Stimulated activated CD8-positive, alpha-beta memory T cell treated with anti-CD3 and anti-CD28 coated beads, Interleukin-12 subunit alpha, Interleukin-12 subunit beta, amount 100 ng/mL, for 4 hours (primary cell): Measurements from ENCODE around the gene TSPO.

ENCODE experiments used
- DNase-seq: peaks from one replicate; pipeline ENCODE4 v3.0.0-alpha.2; 2020; ENCODE audit warnings: low read depth

TSPO gene

DNA sequence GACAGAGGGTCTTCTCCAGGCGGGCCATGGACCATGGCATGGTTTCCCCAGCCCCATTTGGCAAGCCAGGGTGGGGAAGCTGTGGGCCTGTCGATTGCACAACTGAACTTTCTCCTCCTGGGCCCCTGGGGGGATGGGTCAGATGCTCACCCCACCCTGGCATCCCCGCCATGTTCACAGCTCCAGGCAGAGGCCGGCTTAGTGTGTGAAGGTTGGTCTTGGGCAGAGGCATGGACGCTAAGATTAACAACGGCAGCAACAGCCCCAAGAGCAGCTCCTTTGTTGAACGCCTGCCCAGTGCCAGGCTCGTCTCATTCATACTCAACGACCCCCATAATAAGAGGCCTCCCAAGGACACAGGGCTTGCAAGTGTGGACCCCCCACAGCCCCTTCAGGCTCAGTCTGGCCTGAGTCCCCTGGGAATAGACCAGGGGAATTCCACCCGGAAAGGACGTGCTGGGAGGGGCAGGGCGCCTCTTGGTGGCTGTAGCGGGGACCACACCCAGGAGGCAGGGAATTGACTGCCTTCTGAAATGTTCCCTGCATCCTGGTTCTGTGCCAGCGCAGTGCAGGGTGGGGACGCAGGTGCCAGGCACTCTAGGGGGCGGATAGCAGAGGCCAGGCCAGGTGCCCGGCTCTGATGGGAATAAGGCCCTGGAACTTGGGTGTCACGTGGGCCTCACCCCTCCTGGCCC lies 8.3 kb downstream of the TSPO start:
- no peak for DNase-seq

DNA sequence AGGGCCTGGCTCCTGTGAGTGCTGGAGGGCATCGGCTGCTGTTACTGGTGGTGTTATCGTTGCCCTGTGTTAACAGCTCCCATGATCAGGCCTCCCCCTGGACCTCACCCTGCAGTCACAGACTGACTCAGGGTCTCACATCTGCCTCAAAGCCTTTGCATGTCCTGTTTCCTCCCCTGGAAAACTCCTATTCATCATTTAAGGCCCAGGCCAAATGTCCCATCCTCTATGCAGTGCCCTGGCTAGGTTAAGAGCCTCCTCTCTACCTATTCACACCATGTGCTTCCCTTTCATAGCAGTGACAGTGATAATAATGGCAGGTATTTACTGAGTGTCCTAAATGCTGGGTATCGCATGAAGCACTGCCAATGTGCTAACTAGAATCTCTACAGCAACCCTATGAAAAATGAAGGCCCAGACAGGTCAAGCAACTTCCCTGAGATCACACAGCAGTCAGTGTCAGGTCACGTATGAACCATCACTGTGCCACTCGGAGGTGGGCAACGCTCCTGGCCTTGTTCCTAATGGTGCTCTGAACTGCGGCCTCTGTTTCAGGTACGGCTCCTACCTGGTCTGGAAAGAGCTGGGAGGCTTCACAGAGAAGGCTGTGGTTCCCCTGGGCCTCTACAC lies 9.3 kb downstream of the TSPO start:
- no peak for DNase-seq

DNA sequence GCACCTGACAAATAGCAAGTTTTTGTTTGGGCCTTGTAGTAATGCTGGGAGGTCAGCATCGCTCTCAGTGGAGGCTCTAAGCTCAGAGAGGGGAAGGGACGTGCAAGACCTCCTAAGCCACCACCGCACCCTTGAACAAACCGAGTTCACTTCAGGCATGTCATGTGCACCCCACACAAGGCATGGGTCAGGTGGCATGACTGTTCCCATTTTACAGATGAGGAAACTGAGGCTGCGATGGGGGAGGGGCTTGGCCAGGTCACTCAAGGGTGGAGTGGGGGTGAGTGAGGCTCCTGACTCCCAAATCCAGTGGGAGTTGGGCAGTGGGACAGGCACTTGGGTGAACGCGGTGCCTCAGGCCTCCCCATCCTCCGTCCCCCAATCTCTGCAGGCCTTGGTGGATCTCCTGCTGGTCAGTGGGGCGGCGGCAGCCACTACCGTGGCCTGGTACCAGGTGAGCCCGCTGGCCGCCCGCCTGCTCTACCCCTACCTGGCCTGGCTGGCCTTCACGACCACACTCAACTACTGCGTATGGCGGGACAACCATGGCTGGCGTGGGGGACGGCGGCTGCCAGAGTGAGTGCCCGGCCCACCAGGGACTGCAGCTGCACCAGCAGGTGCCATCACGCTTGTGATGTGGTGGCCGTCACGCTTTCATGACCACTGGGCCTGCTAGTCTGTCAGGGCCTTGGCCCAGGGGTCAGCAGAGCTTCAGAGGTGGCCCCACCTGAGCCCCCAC lies 11.2 kb downstream of the TSPO start:
- DNase-seq: no peak

DNA sequence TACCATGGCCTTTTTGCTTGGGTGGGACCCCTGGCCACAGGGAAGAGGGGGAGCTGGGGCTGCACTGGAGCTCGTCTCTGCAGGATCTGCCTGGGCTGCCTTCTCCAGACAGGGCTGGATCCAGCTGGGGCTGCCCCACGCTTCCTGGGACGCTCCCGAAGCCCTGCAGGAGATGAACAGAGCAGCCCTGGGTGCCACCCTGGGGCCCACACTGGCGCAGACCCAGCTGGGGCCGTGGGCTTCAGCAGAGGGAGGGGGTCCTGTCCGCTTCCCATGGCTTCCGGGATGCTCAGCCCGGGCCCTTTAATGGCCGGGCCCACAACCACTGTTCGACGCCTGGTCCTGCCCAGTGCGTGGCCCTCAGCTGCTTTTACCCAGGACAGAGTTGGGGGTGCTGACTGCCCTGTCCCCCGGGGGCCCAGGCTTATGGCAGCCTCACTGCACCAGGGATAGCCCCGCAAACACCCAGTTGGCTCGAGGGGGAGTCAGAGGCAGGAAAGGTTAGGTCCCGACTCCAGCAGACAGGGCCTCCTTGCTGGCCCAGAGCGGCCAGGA lies 12.0 kb downstream of the TSPO start:
- DNase-seq: no peak

DNA sequence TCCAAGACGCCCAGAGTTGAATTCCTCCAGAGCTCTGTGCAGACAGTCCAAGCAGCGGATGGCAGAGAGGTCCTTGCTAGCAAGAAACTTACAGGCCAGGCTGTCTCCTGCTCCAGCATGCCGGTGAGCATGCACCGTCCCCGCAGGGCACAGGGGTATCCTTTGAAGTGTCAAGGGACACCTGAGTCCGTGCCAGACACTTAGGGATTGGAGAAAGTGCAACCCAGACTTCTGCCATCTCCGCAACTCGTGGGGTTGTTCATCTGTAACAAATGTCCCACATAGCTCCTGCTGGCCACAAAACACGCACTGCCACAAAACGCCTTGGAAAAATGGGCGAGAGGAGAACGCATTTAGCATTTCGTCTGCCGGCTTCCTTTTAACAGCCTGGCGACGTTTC lies 13.3 kb downstream of the TSPO start:
- DNase-seq: no peak

DNA sequence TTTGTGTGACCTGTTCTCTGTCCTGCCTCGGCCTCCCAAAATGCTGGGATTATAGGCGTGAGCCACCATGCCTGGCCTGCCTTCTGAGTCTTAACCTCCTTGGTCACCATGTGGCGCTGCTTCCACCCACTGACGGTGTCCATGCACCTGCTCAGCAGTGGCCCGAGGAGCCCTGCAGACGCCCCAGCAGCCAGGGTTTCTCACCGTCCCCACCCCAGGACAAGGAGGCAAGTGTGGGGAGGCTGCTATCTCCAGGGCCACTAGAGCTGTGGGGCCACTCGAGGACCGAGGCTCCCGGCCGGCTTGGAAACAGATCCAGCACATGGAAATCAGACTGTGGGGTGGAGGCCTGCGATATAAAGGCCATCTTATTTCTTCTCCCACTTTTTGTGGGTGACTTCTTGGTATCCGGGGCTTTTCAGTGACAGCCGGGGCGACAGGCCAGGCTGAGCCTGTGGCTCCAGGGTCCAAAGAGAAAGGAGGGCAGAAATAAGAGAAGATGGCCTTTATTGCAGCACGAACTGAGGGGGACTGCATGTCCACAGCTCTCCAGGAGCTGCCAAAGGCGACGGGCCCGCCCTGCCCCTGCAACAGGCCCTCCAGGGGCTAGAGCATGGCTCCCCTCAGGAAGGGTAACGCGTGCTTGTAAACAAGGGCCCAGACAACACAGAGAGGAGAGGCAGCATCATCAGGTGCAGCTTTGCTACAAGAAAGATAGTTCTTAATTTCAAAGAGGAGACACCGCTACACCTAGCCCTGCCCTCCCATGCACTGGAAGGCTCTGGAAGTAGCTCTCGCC lies 15.0 kb downstream of the TSPO start:
- no peak for DNase-seq

DNA sequence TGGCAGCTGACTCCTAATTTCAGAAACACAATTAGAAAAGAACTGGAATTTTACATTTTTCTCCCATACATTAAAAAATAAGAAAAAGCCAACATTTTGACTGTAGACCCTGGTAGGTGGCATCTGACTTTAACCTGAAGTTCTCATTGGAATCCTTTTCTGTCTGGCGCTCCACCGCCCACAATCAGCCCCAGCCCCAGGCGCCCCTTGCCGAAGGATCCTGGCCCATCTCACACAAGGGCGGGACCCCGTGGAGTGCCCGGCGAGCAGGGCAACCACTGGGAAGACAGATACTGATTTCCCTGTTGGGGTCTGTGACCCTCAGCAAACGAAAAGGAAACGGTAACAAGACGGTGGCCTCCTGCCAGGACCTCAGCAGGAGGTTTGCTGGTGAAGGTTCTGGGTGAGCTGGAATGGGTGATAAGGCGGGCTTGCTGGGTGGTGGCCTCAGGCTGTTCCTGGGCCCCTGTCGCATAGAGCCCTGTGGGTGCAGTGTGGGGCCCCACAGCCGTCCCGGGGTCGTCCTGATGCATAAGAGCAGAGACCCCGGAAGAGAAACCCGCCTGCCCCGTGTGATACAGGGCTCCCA lies 15.7 kb downstream of the TSPO start:
- no peak for DNase-seq

DNA sequence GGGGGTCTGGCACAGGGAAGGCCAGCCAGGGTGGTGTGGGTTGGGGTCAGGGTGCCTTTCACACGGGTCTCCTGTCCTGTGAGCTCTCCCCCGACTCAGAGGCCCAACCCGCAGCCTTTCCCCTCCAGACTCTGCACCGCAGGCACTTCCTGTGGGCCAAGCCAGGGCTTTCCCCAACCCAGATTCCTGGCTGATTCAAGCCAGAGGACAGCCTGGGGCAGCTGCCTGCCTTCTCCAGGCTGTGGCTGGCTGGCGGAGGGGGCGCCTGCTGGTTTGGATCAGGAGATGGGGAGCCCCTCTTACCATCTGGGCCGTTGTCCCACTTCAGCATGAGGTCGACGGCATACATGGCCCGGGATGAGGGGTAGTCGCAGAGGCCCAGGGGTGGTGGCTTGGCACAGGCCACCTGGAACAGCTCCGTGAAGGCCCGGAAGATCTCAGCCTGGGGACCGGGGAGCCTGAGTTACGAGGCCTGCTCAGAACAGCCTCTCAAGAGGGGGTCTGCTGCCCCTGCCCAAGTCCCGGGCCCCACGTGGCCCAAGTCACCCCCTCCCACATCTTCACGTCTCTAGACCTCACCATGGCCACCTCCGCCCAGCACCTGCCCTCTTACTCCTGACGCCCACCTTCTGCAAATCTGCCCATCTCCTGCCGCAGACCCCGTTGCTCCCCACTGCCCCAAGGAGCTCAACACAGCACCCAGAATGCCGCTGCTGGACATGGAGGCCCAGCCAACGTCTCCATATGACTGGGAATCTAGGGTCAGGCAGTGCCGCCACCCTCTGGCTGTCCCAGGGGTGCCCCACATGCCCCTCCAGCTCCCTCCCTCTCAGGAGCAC lies 17.3 kb downstream of the TSPO start:
- no peak for DNase-seq

DNA sequence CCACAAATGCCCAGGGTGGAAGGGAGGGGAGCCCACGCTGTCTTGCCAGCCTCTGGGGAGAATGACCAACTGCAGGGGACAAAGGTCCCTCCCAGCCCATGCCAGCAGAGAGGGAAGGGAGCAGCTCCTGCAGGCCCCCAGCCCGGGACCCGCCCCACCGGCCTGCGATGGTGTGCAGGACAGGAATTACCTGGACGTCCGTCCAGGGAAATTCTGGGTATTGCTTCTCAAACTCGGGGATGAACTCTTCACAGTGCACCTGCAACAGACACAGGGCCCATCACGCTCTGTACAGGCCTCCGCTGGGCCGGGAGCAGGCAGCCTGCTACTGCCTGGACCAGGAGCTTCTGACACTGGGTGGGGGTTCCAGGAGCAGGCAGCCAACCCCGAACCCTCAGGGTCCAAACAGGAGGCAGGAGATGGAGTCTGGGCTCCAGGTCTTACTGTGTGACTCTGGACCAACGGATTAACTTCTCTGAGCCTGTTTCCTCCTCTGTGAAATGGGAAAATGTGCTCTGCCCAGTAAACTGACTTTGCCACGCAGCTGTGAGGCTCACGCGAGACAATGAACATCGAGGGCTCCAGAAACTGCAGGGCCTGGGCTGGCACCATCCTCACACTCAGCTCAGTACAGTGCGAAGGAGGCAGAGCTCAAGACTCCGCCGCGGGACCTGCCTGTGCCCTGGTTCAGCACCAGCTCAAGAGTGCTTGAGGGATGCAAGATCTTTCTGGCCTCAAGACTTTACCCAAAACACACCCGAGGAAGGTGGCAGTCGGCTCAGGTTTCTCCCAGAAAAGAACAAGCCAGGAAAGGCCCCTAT lies 18.2 kb downstream of the TSPO start:
- DNase-seq: no peak

DNA sequence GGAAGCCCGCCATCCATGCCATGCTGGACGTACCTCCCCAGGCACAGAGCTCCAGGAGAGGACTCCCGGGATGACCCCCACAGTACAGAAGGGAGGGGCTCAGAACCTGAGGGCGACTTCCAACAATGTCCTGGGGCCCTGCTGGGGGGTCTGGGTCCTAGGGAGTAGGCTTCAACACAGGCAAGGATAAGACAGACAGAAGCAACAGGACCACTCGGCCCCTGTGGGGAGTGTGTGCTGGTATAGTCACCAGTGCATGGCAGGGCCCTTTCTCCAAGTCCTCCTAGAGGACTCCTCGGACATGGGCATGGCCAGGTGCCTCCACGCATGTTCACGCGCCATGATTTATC lies 18.7 kb downstream of the TSPO start:
- no peak for DNase-seq

DNA sequence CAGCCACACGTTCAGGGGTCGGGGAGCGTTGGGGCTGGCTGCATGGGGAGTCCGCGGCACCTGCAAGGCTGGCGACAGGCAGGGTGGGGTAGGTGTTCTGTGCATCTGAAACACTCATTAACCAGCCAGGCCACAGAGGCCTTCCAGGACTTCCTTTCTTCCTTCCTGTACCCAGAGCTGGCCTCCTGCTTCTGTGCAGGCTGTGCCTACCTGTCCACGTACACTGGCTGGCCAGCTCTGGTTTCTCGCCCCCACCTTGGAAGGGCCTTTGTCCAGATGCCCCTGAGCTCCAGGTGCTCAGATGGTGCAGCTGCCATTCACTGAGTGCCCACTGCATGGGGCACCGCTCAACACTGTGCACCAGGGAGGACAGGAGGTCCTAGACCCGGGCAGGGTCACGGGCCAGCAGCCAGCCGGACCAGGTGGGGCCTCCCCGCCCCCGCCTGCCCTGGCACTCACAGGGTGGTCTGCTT lies 19.7 kb downstream of the TSPO start:
- DNase-seq: no peak

DNA sequence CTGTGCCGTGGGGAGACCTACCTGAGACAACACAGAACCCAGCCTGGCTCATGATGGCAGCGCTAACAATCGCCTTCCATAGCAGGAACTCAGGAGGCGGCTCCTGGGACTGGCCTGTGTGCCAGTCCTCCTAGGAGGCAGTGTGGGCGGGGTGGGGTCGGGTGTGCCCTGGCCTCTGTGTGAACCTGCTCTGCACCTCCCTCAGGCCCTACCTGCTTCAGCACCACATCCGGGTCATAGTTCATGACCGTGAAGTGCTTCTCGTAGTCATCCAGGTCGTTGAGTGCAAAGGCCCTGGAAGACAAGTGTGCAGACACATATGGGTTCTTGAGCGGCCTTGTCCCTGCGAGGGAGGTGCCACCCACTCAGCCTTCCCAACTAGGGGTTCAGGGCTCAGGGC lies 20.2 kb downstream of the TSPO start:
- no peak for DNase-seq

DNA sequence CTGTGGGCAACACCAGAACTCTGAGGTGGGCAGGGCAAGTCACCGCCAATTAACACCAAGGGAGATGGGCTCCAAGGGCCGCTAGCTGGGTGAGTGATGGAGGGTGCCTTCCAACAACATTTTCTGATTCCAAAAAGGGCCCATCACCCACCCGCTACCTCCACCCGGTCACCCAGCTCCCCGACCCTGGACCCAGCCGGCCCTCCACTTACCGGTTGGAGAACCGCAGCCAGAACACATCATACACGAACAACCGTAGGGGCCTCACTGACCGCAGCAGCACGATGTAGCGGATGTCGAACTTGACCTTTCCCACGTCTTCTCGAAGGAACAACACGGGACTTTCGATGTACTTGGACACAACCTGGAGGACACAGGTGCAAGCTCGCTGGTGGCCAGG lies 20.8 kb downstream of the TSPO start:
- DNase-seq: no peak

DNA sequence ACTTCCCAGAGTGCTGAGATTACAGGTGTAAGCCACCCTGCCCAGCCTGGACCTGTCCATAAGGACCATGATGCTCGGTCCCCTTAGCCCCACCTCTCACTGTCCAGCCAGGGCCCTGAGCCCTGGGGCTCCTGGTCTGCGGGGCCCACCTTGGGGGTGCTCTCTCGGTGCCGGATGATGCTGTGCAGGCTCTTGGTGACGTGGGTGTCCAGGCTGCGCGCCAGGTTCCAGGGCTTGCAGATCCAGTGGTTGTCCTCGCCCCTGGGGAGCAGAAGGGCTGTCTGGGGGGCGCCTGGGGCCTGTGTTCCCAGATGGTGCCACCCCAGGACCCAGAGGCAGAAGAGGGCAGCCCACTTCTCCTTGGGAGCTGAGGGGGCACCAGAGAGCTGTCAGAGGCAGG lies 22.2 kb downstream of the TSPO start:
- no peak for DNase-seq

DNA sequence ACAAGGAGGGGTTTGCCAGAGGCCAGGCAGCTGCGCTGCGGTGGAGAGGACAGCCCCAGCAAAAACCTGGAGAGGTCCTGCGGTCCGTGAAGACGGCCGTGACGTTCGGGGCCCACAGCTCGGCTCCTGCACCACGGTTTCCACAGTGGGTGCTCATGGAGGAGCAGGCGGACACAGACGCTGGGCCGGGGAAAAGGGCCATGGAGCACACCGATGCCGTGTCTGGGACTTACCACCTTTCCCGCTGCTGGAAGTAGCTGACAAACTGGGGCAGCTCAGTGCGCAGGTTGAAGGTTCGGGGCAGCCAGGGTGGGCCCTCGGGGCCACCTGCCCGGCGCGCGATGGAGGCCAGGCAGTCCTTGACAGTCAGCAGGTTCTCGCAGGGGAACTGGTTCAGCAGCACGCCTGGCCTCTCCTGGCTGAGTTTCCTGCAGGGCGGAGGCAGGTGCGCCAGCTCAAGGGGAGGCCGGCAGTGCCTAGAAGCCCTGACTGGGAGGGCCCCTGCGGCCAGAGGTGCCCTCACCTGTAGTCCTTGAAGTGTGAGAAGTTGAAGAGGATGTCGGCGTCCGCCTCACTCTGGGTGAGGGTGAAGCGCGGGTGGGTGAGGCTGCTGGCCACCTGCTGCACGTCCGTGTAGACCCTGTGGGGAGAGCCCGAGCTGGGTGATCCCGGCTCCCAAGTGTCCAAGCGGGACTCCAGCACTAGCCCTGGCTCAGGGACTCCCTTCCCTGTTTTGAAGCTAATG lies 22.8 kb downstream of the TSPO start:
- DNase-seq: no peak

DNA sequence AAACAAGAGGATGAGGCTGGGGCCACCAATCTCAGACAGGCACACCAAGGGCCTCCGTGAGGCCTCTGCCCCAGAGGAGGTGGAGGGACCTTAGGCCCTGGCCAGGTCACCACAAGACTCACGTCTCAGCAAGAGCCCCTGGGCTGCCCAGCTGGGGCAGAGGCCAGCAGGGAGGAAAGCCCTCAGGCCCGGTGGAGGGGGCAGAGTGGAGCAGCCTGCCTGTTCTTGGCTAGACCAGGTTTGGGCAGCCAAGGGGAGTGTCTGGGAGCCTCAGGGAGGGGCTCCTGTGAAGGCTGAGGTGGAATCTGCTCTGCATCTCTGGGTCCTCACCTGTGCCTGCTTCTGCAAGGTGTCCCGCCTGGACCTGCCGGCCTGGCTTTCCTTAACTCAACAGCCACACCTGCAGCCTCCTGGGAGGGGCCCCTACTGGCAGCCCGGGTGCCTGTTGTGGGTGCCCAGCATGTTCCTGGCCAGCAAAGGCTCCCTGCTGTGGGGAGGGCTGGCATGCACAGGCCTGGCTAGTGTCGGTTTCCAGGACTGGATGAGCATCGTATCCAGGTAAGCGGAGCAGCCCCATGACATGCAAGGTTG lies 23.7 kb downstream of the TSPO start:
- no peak for DNase-seq

DNA sequence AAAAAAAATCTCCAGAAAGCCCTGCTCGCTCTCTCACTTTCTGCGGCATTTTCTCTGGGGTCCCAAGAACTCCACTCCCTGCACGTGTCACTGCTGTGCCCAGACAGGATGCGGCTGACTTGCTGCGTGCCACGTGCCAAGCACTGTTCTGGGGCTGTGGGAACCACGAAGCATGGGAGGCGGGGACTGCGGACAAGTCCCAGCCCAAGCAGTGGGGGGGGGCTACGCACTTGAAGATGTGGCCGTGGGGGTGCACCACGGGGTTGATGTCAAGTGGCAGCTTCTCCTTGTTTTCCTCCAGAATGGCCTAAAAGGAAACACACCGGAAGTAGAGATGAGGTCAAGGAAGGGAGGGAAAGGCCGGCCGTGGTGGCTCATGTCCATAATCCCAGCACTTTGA lies 24.7 kb downstream of the TSPO start:
- no peak for DNase-seq

DNA sequence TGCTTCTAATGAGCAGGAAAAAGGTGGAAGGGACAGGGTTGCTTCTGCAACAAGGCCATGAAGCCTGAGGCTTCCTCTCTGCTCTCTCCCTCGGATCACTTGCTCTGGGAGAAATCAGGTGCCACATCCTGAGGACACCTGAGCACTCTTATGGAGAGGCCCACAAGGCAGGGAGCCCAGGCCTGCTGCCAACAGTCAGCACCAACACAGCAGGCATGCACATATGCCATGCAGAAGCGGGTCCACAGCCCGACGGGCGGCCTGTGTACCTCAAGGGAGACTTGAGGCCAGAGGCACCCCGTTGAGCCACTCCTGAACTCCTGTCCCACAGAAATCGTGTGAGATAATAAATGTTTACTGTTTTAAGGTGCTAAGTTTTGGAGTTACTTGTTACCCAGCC lies 26.1 kb downstream of the TSPO start:
- no peak for DNase-seq
